Fibroblast of mammary gland (primary cell): Measurements from ENCODE around the gene KIAA1210.
A peak's percentile ranks its signal among the peaks of the same experiment; 100 is the strongest.

Experiments used
- DNase-seq: peaks from one replicate; pipeline ENCODE4 v3.0.0-alpha.2; 2010; ENCODE audit warnings: low read depth
- H3K4me3 ChIP-seq: 2 replicates; pipeline ENCODE4 v1.5.1; 2011; ENCODE audit warnings: low read depth, mild to moderate bottlenecking, low read length, moderate library complexity; ENCODE audit not compliant: control insufficient read depth
- CTCF ChIP-seq: conservative IDR thresholded peaks from 2 replicates; pipeline ENCODE4 v1.5.1; 2011; ENCODE audit warnings: low read depth, low read length, inconsistent platforms; ENCODE audit not compliant: control insufficient read depth, insufficient read depth

The KIAA1210 gene

GRCh38 chrX:119127650-119128049, at the start of gene KIAA1210:
Gene KIAA1210 (minus strand): TSS chrX:119127812. CDS start chrX:119123642, 4,170 bp downstream.
- no peak for TF ChIP-seq CTCF
- DNase-seq: no peak

GRCh38 chrX:119177278-119177677, 49.7 kb upstream of the KIAA1210 start:
- H3K4me3 ChIP-seq: no peak overlapping the region
- no peak for DNase-seq
- no peak for TF ChIP-seq CTCF

More at GRCh38 chrX:119127650-119128049, at the start of gene KIAA1210:
- no peak within 1 kb of the TSS for H3K4me3 ChIP-seq

GRCh38 chrX:119174900-119175299, 47.3 kb upstream of the KIAA1210 start:
- H3K4me3 ChIP-seq: no peak overlapping the region
- no peak for DNase-seq
- no peak for TF ChIP-seq CTCF

GRCh38 chrX:119168104-119168503, 40.5 kb upstream of the KIAA1210 start:
- TF ChIP-seq CTCF: no peak
- H3K4me3 ChIP-seq: no peak overlapping the region
- no peak for DNase-seq

- TF ChIP-seq CTCF: no peak
- H3K4me3 ChIP-seq: no peak overlapping the region
- DNase-seq: peak; percentile 17
Measured at GRCh38 chrX:119158226-119158625, 30.6 kb upstream of the KIAA1210 start.

GRCh38 chrX:119156241-119156640, 28.6 kb upstream of the KIAA1210 start:
- TF ChIP-seq CTCF: no peak
- peak; percentile 36 for DNase-seq

More at GRCh38 chrX:119156241-119156640, 28.6 kb upstream of the KIAA1210 start:
- no peak overlapping the region for H3K4me3 ChIP-seq
